ENCODE data around the gene ARL10. TPM values are rescaled to one million over a fixed set of nuclear protein-coding genes. Genes with fewer than 3 reads are reported as not detected.

Gene ARL10
- total RNA-seq, 2 experiments from 2014 or later = 9.3 to 12.2 TPM

DNA sequence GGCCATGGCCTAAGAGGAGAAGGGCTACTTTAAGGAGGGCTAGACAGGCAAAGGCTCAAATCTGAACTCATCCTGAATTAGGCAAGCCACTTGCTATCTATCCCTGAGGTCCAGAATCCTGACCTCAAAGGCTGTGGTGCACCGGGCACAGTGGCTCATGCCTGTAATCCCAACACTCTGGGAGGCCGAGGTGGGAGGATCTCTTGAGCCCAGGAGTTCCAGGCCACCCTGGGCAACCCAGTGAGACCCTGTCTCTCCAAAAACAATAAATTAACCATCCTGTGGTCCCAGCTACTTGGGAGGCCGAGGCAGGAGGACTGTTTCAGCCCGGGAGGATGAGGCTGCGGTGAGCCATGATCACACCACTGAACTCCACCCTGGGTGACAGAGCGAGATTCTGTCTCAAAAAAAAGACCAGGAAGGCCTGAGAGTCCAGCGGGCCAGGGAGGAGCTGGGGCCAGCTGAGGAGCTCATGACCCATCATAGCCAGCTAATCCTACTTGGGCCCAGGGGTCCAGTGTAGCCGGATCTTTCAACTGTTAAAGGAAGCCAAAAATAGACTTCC is 19.2 kb downstream of the ARL10 start:
- peaks cover 24% of the 10 kb centered on the region for H3K4me1 Mint-ChIP-seq (ENCODE audit: low read depth)
- CTCF ChIA-PET = no interaction called here
- no peaks in the 10 kb centered on the region for H3K9me3 Mint-ChIP-seq
- no peak overlapping the region for H3K27ac Mint-ChIP-seq
- POLR2A ChIA-PET = no interaction called here
- peaks cover 60% of the 10 kb centered on the region for H3K36me3 Mint-ChIP-seq
- intact Hi-C loops (cut with micrococcal nuclease) = loop anchor here (10.0 kb wide), 3 partner anchors 150 to 870 kb away; partner anchors contain the start of genes HRH2 and SIMC1
- no peak for DNase-seq
- H3K4me3 Mint-ChIP-seq = no peak overlapping the region
- H3K27me3 Mint-ChIP-seq = no peaks in the 10 kb centered on the region

DNA sequence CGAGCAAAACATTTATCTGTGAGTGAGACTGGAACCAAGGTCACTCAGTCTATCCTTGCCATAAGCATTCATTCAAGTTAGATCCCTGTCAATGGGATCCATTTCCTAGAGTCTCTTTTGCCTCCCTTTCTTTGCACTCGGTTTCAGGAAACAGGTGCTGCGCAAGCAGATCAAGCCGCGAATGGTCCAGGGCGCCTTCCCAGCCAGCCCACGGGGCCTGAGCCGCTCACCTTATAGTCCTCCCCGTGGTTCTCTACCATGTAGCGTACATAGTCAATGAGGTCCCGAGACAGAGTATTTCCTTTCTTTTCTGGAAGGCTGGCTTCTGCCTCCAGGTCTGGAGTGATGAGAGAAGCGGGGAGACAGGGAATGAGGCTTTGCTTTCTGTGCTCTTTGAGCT is 19.7 kb downstream of the ARL10 start:
- Mint-ChIP-seq H3K4me1 (ENCODE audit: low read depth) (peaks cover 27% of the 10 kb centered on the region), H3K27ac (no peak overlapping the region), H3K27me3 (no peaks in the 10 kb centered on the region), H3K36me3 (peaks cover 57% of the 10 kb centered on the region), H3K4me3 (no peak overlapping the region), H3K9me3 (no peaks in the 10 kb centered on the region)
- DNase-seq = no peak
- ChIA-PET CTCF (no interaction called here), POLR2A (no interaction called here)
- intact Hi-C loops (cut with micrococcal nuclease) = loop anchor here (5.0 to 10.0 kb wide), 5 partner anchors 150 to 967 kb away; partner anchors contain the start of genes HRH2, LMAN2, SIMC1 and UIMC1

DNA sequence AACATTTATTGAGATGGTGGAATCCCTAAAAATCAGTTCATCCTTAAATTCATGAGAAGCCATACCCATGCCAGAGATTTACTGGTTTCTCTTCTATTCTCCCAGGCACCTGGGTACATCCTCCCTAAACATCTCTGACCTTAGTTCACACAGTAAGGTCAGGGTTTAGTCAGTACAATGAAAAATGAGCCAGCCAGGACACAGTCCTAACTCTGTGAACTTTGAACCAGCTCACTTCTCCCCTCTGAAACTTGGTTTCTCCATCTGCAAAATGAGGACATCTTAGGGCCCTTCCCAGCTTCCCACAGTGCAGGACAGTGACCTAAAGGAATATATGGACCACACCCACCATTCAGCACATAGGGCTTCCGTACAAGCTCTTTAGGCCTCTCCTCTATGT is 21.2 kb downstream of the ARL10 start:
- H3K27ac Mint-ChIP-seq = no peak overlapping the region
- H3K36me3 Mint-ChIP-seq = peaks cover 53% of the 10 kb centered on the region
- intact Hi-C loops (cut with micrococcal nuclease) = loop anchor here (5.0 to 10.0 kb wide), 5 partner anchors 152 to 966 kb away; partner anchors contain the start of genes HRH2, LMAN2, SIMC1 and UIMC1
- H3K9me3 Mint-ChIP-seq = no peaks in the 10 kb centered on the region
- DNase-seq = no peak
- peak overlapping the region; percentile 99 for H3K4me3 Mint-ChIP-seq
- no peaks in the 10 kb centered on the region for H3K27me3 Mint-ChIP-seq
- H3K4me1 Mint-ChIP-seq (ENCODE audit: low read depth) = peaks cover 27% of the 10 kb centered on the region
- ChIA-PET CTCF (no interaction called here), POLR2A (interaction anchor here (0.9 kb wide), 1 partner anchor 25 kb away, joined by 3 read pairs; the partner anchor contains the start of gene KIAA1191)

DNA sequence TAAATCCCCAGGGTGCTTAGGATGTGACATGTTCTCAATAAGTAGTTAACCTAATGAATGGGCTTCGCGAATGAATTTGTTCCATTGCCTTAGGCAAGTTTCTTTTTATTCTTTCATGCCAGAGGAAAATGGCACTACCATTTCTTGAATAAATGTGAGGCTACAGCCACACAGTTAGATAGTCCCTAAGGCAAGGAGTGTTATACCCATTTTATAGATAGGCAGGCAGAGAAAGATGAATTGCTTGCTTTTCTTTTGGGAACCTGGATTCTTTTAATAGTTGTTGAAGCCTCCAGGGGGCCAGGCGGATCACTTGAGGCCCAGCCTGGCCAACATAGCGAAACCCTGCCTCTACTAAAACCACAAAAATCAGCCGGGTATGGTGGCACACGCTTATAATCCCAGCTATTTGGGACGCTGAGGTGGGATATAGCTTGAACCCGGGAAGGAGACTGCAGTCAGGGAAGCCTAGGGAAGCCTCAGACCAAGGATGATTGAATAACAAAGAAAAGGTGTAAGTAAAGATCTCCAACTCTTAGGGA is 22.2 kb downstream of the ARL10 start:
- ChIA-PET CTCF (interaction anchor here (1.3 kb wide), 1 partner anchor 60 kb away, joined by 3 read pairs; the partner anchor contains the start of gene FAF2), POLR2A (interaction anchor here (1.2 kb wide), 1 partner anchor 19 kb away, joined by 3 read pairs; no protein-coding TSS in a partner anchor)
- Mint-ChIP-seq H3K27ac (peak overlapping the region; percentile 98), H3K4me1 (ENCODE audit: low read depth) (peaks cover 27% of the 10 kb centered on the region), H3K4me3 (peak overlapping the region; percentile 99), H3K27me3 (no peaks in the 10 kb centered on the region), H3K9me3 (no peaks in the 10 kb centered on the region), H3K36me3 (peaks cover 48% of the 10 kb centered on the region)
- intact Hi-C loops (cut with micrococcal nuclease) = loop anchor here (5.0 to 10.0 kb wide), 5 partner anchors 153 to 965 kb away; partner anchors contain the start of genes HRH2, LMAN2, SIMC1 and UIMC1
- DNase-seq = no peak

DNA sequence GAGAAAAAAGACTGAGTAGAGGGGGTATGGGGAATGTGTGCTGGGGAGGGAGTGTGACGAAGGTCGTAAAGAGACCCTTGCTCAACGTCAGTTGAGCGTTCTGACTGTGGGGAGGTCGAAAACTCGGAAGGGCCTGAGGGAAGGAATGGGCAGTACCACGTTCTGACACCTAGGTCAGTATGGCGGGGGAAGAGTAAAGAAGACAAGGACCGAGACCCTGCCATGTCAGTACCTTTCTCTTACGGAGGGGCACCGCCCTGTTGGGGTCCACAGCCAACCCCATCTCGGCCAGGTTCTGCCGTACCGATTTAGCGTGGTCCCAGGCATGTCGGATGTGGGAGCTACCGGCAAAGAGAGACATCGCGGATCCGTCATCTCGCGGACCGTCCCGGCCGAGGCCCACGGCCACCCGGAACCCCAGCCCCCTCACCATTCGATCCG is 22.7 kb downstream of the ARL10 start:
- H3K27me3 Mint-ChIP-seq = no peaks in the 10 kb centered on the region
- intact Hi-C loops (cut with micrococcal nuclease) = loop anchor here (1.0 to 10.0 kb wide), 6 partner anchors 27 to 964 kb away; partner anchors contain the start of genes HRH2, KIAA1191, LMAN2 and SIMC1
- ChIA-PET POLR2A (interaction anchor here (0.7 to 1.6 kb wide), 5 partner anchors 8 to 60 kb away, joined by 3 to 6 read pairs (median 4); partner anchors contain the start of gene FAF2), CTCF (interaction anchor here (1.3 kb wide), 1 partner anchor 60 kb away, joined by 3 read pairs; the partner anchor contains the start of gene FAF2)
- H3K36me3 Mint-ChIP-seq = peaks cover 47% of the 10 kb centered on the region
- peak overlapping the region; percentile 99 for H3K4me3 Mint-ChIP-seq
- H3K27ac Mint-ChIP-seq = peak overlapping the region; percentile 98
- DNase-seq = peak; percentile 15
- no peaks in the 10 kb centered on the region for H3K9me3 Mint-ChIP-seq
- peaks cover 27% of the 10 kb centered on the region for H3K4me1 Mint-ChIP-seq (ENCODE audit: low read depth)

DNA sequence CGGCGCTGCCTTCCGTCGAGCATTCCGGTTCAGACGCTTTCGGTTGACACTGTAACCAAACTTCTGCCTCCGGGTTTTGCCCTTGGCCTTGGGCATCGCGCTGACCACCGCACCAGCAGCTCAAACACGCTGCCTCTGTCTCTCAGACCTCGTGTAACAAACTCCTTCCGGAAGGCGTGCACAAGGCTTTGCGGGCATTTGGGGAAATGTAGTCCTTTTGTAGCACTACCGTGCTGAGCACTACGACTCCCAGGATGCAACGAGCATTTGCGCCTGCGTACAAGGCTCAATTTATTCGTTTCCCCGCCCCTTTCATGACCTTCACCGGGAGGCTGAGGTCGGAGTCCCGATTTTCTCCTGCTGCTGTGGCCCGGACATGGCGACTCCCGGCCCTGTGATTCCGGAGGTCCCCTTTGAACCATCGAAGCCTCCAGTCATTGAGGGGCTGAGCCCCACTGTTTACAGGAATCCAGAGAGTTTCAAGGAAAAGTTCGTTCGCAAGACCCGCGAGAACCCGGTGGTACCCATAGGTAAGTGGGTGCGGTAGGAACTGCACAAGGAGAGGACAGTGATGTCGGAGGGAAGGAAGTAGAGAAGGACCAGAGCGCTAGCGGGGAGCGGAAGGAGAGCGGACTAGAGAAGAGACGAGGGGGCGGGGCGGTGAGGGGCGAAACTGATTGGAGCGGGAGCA is 23.3 kb downstream of the ARL10 start, which contains the start of the genes HIGD2A and NOP16:
TSS of gene HIGD2A (plus strand) at position 308 of the 691 bp plus-strand sequence. CDS start at position 377, 69 bp downstream.
TSS of gene NOP16 (minus strand) at position 155 of the 691 bp plus-strand sequence. CDS start at position 96, 59 bp downstream.
- Mint-ChIP-seq H3K27ac (peak within 1 kb of the TSS; percentile 98), H3K9me3 (no peaks in the 10 kb centered on the region), H3K4me3 (peak within 1 kb of the TSS; percentile 99), H3K36me3 (peaks cover 44% of the 10 kb centered on the region), H3K4me1 (ENCODE audit: low read depth) (peaks cover 27% of the 10 kb centered on the region), H3K27me3 (no peaks in the 10 kb centered on the region)
- CTCF ChIA-PET = interaction anchor here (1.3 kb wide), 1 partner anchor 59 kb away, joined by 3 read pairs; the partner anchor contains the start of gene FAF2
- peak; percentile 100 for DNase-seq
- intact Hi-C loops (cut with micrococcal nuclease) = loop anchor here (1.0 to 10.0 kb wide), 10 partner anchors 23 to 964 kb away; partner anchors contain the start of genes ARL10, CLTB, FAF2 and HRH2
- POLR2A ChIA-PET = interaction anchor here (0.7 to 1.6 kb wide), 6 partner anchors 9 to 149 kb away, joined by 3 to 7 read pairs (median 4); partner anchors contain the start of genes FAF2 and RNF44

DNA sequence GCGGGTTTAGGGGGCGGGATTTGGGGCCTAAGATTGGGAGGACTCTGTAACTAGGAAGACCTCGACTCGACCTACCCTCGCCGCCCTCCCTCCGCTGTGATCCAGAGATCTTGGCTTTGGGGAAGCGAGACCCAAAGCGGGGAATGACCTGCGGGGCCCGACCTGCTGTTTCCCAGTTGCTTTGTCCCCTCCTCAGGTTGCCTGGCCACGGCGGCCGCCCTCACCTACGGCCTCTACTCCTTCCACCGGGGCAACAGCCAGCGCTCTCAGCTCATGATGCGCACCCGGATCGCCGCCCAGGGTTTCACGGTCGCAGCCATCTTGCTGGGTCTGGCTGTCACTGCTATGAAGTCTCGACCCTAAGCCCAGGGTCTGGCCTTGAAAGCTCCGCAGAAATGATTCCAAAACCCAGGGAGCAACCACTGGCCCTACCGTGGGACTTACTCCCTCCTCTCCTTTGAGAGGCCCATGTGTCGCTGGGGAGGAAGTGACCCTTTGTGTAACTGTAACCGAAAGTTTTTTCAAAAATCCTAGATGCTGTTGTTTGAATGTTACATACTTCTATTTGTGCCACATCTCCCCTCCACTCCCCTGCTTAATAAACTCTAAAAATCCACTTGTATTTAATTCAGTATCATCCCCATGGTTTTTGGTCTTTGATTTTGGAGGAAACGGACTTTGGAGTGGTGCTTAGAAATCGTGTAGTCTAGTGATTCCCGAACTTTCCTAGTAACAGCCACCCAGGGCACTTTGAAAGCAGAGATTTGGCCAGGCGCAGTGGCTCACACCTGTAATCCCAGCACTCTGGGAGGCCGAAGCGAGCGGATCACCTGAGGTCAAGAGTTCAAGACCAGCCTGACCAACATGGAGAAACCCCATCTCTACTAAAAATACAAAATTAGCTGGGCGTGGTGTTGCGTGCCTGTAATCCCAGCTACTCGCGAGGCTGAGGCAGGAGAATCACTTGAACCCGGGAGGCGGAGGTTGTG is 24.1 kb downstream of the ARL10 start:
- H3K4me3 Mint-ChIP-seq = peak overlapping the region; percentile 99
- ChIA-PET POLR2A (interaction anchor here (1.2 to 1.6 kb wide), 3 partner anchors 29 to 148 kb away, joined by 3 to 7 read pairs (median 6); partner anchors contain the start of genes FAF2 and RNF44), CTCF (interaction anchor here (0.5 kb wide), 1 partner anchor 239 kb away, joined by 4 read pairs; no protein-coding TSS in a partner anchor)
- no peaks in the 10 kb centered on the region for H3K27me3 Mint-ChIP-seq
- peaks cover 27% of the 10 kb centered on the region for H3K4me1 Mint-ChIP-seq (ENCODE audit: low read depth)
- intact Hi-C loops (cut with micrococcal nuclease) = loop anchor here (1.0 to 10.0 kb wide), 9 partner anchors 24 to 963 kb away; partner anchors contain the start of genes ARL10, CLTB, FAF2 and HRH2
- DNase-seq = no peak
- H3K36me3 Mint-ChIP-seq = peaks cover 39% of the 10 kb centered on the region
- peak overlapping the region; percentile 98 for H3K27ac Mint-ChIP-seq
- no peaks in the 10 kb centered on the region for H3K9me3 Mint-ChIP-seq

DNA sequence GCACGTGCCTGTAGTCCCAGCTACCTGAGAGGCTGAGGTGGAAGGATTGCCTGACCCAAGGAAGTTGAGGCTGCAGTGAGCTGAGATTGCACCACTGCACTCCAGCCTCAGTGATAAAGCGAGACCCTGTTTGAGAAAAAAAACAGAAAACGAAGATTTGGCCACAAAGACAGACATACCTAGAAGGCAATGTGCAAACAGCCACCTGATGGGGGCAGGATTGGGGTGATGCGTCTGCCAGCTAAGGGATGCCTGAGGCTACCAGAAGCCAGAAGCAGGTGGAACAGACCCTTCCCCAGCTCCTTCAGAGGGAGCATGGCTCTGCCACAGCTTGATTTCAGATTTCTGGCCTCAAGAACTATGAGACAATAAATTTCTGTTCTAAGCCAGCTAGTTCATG is 26.2 kb downstream of the ARL10 start:
- H3K27me3 Mint-ChIP-seq = no peaks in the 10 kb centered on the region
- DNase-seq = no peak
- H3K36me3 Mint-ChIP-seq = peaks cover 21% of the 10 kb centered on the region
- H3K27ac Mint-ChIP-seq = no peak overlapping the region
- H3K4me3 Mint-ChIP-seq = no peak overlapping the region
- ChIA-PET CTCF (no interaction called here), POLR2A (no interaction called here)
- intact Hi-C loops (cut with micrococcal nuclease) = no loop called here
- no peaks in the 10 kb centered on the region for H3K9me3 Mint-ChIP-seq
- H3K4me1 Mint-ChIP-seq (ENCODE audit: low read depth) = peaks cover 13% of the 10 kb centered on the region

DNA sequence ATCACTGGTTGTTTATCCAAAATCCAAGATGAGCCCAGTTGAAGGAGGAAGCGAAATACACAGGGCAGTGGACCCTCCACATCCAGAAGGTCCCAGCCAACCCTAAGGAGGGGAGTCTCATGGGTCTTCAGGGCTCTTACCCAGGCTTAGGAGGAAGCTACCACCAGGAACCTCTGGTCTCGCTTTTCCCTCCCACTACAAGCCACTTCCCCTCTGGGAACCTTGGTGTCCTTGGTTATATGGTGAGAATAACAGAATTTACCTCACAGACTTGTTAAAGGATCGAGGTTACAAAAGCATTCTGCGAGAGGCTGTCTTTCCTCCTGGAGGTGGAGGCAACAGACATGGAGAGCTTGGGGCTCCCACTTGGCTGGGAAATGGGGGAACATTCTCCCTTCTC is 26.7 kb downstream of the ARL10 start:
- no peaks in the 10 kb centered on the region for H3K9me3 Mint-ChIP-seq
- H3K36me3 Mint-ChIP-seq = peaks cover 17% of the 10 kb centered on the region
- CTCF ChIA-PET = no interaction called here
- no peak overlapping the region for H3K27ac Mint-ChIP-seq
- intact Hi-C loops (cut with micrococcal nuclease) = no loop called here
- no peaks in the 10 kb centered on the region for H3K27me3 Mint-ChIP-seq
- POLR2A ChIA-PET = no interaction called here
- peaks cover 8% of the 10 kb centered on the region for H3K4me1 Mint-ChIP-seq (ENCODE audit: low read depth)
- no peak overlapping the region for H3K4me3 Mint-ChIP-seq
- DNase-seq = no peak

DNA sequence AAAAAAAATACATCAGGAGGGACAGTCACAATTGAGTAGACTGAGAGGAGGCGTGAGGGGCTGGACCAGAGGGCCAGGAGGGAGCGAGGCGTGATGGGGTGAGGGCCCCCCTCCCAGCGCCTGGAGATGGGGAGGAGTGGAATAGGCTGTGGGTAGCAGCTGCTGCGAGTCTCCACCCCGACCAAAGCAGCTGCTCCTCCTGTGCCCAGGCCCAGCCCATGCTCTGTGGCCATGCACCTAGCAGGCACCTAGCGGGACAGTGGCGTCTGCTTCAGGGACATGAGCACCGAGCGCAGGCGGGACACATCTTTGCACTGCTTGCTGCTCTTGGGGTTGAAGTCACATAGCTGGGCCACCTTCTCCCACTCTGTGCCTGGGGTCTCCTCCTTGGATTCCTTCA is 27.2 kb downstream of the ARL10 start:
- Mint-ChIP-seq H3K36me3 (peaks cover 12% of the 10 kb centered on the region), H3K4me1 (ENCODE audit: low read depth) (peaks cover 4% of the 10 kb centered on the region), H3K27ac (no peak overlapping the region), H3K4me3 (no peak overlapping the region), H3K9me3 (no peaks in the 10 kb centered on the region), H3K27me3 (no peaks in the 10 kb centered on the region)
- intact Hi-C loops (cut with micrococcal nuclease) = no loop called here
- no peak for DNase-seq
- POLR2A ChIA-PET = no interaction called here
- CTCF ChIA-PET = interaction anchor here (0.6 kb wide), 1 partner anchor 50 kb away, joined by 3 read pairs; no protein-coding TSS in a partner anchor

DNA sequence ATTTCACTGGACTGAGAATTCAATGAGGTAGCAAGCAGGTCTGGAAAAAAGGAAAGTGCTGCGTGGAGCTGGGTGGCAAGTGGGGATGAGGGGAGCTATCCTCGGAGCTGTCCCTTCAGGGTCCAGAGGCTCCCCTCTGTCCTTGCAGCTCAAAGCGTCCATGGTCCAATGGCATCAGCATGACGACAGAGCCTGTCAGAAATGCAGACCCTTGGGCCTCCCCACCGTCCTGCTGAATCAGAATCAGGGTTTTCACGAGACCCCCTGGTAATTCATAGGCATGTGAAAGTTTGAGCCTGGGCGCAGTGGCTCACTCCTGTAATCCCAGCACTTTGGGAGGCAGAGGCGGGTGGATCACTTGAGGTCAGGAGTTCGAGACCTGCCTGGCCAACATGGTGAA is 28.8 kb downstream of the ARL10 start:
- POLR2A ChIA-PET = no interaction called here

More for the DNA sequence above, 28.8 kb downstream of the ARL10 start:
- Mint-ChIP-seq H3K4me1 (ENCODE audit: low read depth) (peaks cover 4% of the 10 kb centered on the region), H3K4me3 (no peak overlapping the region), H3K27me3 (no peaks in the 10 kb centered on the region), H3K27ac (no peak overlapping the region), H3K9me3 (no peaks in the 10 kb centered on the region), H3K36me3 (peaks cover 8% of the 10 kb centered on the region)
- no peak for DNase-seq
- intact Hi-C loops (cut with micrococcal nuclease) = no loop called here
- CTCF ChIA-PET = no interaction called here

All from activated CD4-positive, alpha-beta memory T cell treated with anti-CD3 and anti-CD28 coated beads for 36 hours (primary cell).